ENCODE results near the gene NME7.
A peak's percentile ranks its signal among the peaks of the same experiment; 100 is the strongest.

NME7 gene

DNA sequence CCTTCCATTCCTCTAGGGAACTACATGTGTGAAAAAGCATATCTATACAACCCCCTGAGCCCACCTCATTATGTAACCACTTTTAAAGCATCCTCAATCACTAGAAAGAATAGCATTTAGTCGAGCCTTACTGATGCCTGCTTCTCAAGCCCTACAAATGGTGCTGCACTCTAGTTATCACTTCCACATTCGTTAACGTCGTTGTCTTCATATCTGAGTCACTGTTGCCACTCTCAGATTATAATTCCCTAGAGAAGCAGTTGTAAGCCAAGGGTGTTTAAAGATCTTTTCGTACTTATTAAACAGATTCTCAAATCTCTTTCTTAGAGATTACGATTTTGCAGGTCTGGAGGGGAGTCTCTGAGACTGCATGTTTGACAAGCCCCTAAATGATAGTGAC lies 244.6 kb downstream of the NME7 start:
- no peak for DNase-seq

GRCh38 chr1:169121146-169121923 lies 246.3 kb downstream of the NME7 start:
- DNase-seq = no peak

DNA sequence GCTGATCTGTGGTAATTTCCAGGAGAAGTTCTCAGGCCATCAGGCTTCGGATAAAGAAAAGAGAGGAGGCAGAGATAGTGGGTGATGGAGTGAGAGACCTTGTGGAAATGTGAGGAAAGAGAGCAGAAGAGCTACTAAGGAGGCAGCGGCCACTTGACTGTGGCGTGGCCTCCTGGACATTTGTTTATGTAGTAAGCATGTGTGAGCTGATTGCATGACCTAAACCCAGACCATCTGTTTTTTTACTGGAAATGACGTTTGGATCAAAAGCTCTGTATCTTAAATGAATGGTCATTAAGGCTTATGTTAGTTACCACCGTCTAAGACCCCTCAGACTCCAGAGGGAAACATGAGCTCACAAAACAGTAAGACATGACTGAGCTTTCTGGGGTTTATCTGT lies 247.5 kb downstream of the NME7 start:
- DNase-seq = no peak

DNA sequence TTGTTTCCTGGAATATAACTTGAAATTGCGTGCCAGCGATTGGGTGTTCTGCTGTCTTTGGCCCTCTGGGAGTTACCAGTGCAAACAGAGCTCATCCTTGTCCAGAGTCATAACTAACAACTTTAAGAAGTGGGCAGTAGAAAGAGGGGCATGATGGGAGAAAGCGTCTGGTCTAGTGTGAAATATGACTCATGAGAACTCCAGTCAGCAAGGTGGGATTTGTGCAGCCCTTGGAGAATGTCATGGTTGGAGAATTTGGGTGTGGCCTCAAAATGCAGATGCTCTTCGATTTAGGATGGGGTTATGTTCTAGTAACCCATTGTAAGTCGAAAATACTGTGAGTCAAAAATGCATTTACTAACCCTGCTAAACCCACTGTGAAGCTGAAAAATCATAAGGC lies 248.2 kb downstream of the NME7 start:
- no peak for DNase-seq

GRCh38 chr1:169118227-169118626 lies 249.4 kb downstream of the NME7 start:
- DNase-seq = no peak

DNA sequence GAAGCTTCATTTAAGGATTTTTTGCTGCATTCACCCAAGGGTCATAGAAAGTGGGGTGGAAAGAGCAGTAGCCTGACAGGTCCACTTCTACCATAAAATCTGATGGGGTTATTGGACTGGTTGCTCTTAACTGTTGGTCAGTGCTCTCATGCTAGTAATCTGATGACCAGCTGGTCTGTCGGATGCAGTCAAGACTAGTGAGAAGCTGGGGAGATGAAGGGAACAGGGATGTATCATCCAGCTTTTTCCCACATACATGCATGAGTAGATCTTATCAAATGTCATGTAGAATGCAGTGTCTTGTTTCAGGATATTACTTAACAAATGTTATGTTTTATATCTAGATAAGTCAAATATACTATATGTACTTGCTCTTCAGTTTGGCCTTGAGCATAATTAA lies 250.0 kb downstream of the NME7 start:
- no peak for DNase-seq

- DNase-seq = no peak
Measured at GRCh38 chr1:169117014-169117413, 250.6 kb downstream of the NME7 start.

GRCh38 chr1:169115891-169116585 lies 251.6 kb downstream of the NME7 start:
- no peak for DNase-seq

DNA sequence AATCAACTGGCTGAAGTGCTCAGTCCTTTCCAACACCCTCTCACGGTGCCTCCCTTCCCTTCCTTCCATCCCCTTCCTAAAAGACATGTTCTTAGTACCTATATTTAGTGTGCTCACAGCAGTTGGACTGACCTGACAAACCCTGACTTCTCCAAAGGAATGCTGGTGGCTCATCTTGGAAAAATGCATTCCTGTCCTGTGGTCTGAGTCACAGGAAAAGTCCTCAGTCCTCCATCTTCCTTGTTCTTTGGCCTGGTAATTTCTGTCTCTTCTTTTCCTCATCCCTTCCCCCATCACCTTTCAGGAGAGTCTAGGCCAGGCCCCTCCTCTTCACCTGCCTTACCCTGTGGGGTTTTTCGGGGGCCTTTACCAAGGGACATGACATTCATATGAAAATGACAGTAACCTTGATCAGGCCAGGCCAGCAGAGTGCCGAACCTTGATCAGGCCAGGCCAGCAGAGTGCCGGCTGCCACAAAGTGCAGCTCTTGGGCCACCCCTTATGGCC lies 253.9 kb downstream of the NME7 start:
- DNase-seq = no peak

DNA sequence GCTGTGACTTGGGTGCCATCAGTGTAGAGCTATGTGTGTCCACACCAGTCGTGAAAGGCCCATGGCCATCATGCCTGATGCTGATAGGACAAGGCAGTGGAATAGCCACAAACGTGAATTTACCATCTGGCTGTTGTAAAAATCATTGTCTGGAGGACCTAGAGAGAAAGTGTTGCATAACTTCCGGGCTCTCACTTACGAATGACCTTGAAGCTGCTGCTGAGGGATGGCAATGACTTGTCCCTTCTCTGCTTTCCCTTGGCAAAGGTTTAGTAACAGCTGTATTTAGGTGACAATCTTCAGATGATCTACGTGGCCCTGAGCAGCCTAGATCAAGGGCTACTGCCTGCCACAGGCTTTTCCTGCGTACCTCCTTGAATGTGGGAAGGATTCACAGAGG lies 255.4 kb downstream of the NME7 start:
- no peak for DNase-seq

GRCh38 chr1:169111472-169111871 lies 256.1 kb downstream of the NME7 start:
- no peak for DNase-seq

- DNase-seq = no peak
Measured at GRCh38 chr1:169110689-169111447, 256.7 kb downstream of the NME7 start.

DNA sequence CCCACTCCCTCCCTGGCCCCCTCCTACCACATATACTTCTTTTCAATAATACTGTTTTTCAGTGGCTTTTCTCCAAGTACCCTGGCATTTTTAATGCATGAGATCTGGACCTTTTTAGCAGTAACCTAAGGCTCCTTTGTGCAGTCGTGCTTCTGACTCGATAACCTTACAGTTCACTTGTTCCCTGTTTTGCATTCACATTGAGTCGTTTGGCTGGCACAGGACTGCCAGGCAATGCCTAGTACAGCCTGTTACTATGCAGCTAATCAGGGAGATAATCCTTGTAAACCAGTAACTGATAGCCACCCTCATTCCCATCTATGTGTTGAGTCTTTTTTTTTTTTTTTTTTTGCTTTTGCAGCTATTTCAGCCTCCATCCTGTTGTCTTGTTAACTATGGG lies 257.4 kb downstream of the NME7 start:
- DNase-seq = no peak

DNA sequence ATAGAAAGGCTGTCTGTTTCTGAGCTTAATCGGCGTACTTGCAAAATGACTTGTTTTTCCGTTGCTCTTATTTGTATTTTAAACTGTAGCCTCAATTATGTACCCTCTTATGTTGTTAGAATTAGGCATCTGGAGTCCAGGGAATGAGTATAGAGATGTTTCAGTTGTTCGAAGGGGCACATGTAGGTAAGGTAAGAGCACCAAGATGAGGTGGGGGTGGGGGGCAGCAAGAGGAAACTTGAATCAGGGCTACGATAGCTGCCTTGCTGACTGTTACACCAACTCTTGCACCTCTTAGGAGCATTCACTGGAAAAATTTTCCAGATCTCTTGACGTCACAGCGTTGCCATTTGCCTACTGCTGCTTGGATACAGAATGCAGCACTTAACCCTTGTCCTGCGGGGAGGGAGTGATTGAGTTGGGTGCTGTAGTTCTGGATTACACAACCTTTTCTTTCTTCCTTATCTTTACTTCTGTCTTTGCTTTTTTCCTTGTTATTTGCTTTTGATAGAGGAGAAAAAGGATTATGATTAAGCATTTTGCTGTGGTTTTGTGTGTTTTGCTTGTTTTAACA lies 257.9 kb downstream of the NME7 start:
- no peak for DNase-seq

DNA sequence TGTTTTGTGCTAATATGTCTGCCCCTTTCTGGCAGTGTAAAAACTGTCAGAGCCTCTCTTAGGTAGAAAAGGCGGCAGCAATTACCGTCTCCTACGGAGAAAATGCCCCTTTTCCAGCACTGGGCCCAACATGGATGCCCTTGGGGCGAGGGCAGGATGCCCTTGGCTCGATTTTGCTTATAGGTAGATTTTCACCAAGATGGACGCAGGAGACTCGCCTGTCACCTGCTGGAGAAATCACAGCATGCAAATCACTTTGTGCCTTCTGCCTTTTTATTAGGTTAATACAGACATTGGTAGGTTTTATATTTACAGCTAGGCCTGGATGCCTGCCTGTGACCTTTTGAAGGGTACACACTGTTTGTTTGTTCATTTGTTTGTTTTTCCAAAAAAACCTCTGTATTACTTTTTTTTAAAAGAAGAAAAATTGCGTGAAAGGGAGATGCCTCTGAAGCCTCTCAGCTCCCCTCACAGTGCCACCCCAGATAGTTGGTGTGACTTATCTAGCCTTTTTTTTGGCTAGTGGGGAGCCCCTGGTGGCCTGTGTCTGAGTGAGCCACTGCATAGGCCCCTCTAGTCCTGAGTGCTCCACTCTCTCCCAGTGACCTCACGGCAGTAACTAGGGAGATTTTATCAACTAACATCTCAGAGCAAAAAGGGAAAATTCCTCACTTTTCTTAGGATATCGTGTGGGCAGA lies 258.6 kb downstream of the NME7 start:
- DNase-seq = no peak

DNA sequence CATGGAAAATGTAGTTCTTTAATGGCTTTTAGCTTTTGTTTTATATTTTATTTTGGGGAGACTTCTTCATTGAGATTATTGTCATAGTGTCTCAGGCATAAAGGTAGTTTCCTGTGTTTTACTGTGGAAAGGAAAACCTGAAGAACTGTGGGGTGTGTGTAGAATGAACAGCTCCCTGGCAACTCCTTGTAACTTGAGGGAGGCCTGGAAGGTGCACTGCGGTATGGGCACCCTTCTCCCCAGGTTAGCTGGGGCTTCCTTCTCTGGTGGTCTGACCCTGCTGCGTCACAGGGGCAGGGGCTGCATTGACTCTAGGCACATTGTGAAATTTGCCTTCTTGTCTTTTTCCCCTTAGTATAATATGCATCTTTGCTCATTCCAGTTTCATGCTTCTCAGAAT lies 259.4 kb downstream of the NME7 start:
- no peak for DNase-seq

DNA sequence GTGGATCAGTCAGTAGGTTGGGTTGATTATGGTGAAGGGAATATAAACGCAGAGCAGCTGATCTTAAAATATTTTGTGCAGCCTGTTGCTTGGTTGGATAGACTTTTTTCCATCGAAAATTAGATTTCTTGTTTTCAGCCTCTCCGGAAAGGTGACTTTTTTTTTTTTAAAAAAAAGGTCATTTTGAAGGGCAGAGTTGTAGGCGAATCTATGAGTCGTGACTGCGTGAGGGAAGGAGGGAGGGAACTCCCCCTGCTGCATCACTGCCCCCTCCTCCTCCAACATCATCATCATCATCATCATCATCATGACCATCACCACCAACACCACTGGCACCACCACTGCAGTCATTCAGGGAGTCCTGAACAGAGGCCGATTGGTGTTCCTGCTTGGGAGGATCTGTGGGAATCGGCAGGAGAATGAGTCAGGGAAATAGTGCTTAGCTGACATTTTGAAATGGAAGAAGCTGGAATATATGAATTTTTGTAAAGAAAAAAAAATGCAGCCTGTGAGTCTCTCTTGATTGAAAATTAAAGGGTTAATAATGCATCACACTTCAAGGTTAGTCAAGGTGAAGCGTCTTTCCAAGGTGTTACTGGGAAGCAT lies 259.9 kb downstream of the NME7 start:
- DNase-seq = no peak

DNA sequence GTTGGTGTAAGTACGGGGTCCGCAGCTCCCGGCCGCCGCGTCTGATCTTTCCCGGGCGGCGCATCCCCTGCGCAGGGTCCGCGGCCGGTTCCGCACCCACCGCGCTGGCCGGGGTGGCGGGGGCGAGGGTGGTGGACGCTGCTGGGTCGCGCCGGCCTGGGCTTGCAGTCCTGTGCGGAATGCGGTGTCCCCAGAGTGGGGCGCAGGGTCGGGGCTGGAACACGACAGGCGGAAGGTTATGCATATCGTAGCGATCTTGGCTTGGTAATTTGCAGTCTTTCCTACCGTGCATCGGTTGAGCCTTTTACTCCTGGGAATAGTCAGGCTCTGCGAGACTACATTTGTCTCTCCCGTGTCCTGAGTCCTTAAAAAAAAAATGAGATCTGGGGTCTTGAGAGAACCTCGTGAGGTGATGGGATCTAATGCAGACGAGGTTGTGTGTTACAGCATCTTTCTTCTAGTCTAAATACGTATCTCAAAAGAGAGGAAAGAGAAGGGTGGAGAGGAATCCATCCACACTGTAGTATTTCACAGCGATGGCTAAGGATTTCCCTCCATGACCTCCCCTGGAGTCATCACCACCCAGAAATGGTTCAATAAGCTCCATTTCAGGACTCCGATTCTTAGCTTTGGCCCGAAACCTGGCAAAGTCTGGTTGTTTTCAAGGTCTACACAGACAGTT lies 260.5 kb downstream of the NME7 start:
- no peak for DNase-seq

DNA sequence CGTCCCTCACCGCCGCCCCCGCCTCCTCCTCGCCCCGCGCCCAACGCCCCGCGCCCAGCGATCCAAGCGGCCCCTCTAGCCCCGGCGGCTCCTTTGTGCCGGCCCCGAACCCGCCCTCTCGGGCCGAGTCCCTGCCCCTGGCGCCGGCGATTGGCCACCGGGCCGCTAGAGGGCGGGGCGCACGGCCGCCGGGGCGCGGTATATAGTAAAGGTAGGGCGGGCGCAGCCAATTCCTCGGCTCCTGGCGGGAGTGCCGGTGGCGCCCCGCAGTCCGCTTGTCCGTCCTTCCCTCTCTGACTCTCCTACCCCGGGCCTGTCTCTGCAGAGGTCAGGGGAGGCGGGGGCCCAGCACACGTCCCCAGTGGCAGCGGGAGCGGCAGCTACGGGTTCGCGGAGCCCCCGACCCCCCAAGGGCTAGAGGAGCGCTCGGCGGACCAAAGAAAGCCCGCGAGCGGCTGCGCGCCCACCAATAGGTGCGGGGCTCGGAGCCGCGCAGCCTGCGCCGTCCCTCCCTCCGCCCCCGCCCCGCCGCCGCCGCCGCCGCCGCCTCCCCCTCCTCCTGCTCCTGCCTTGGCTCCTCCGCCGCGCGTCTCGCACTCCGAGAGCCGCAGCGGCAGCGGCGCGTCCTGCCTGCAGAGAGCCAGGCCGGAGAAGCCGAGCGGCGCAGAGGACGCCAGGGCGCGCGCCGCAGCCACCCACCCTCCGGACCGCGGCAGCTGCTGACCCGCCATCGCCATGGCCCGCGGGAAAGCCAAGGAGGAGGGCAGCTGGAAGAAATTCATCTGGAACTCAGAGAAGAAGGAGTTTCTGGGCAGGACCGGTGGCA lies 261.3 kb downstream of the NME7 start, which contains the start of gene ATP1B1:
Gene ATP1B1 (plus strand): TSS at position 596 of the 826 bp plus-strand sequence. CDS start 140 bp downstream, at position 736.
- no peak for DNase-seq

DNA sequence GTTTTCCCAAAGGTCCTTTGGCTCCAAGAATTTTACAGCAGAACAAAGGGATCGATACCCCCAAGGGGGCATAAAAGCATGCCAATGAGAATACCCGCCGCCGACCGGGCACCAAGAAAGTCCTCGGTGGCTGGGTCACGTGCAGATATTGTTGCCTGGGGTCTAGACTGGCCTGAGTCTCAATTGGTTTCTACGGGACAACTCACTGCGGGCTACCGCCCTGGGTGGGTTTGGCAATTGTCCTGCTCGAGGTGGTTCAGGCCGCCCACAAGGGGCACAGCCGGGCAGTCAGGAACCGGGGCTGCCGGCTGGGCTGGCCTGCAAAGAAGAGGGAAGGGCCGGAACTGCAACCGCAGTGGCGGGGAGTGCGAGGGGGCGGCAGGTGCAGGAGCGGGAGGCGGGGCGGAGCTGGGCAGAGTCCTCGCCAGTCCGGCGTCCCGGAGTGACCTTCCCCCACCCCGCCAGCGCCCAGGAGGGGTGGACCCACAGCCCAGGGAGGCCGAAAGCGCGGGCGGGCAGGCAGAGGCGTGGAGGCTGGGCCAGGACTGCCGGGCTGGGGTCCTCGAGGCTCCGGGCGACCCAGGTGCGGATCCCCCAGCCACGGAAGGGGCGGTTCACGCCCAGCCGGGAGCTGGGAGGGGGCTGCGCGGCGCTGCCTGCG lies 262.0 kb downstream of the NME7 start:
- DNase-seq = peak; percentile 56

Data from cortex of kidney (tissue), 1 donor.